Measurements from ENCODE around the gene MEF2A.

Gene MEF2A

DNA sequence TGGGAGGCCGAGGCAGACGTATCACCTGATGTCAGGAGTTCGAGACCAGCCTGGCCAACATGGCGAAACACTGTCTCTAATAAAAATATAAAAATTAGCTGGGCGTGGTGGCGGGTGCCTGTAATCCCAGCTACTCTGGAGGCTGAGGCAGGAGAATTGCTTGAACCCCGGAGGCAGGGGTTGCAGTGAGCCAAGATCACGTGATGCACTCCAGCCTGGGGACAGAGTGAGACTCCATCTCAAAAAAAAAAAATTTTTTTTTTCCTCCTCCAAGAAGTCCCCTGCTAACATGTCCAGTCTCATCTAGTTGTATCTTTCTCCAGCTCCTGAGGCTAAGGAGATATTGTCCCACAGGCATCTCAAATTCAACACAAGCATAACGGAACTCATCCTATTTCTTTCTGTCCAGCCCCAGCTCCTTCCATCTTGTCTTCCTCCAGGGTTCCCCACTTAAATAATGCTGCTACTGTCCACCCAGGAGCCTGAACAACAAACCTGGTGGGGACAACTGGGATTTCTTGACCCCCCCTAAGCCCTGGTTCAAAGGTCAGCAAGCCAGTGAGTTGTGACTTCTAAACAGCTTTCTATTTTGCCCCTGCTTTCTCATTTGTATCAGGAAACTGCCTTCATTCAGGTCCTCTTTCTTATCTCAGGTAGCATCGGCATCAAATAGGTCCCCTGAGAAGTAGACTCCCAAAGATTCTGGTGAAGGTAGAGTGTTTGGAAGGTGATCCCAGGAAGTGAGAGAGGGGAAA, 4.1 kb upstream of the MEF2A start:
- TF ChIP-seq Cebpa-rat (IDR thresholded peaks at IDR 0.05), result no peak
- no peaks in the 10 kb centered on the region for H3K27me3 ChIP-seq
- peak overlapping the region; percentile 87 for H3K4me2 ChIP-seq
- H3K9ac ChIP-seq, result no peak overlapping the region
- 0 out of 2 replicates have a peak overlapping the region, but pooled peaks have one; percentile 1 for H3K27ac ChIP-seq
- no peak overlapping the region for H3K4me3 ChIP-seq
- no peaks in the 10 kb centered on the region for H3K36me3 ChIP-seq
- H3K4me1 ChIP-seq, result peaks cover 34% of the 10 kb centered on the region
- H4K20me1 ChIP-seq, result peaks cover 2% of the 10 kb centered on the region
- no peaks in the 10 kb centered on the region for H3K9me3 ChIP-seq

DNA sequence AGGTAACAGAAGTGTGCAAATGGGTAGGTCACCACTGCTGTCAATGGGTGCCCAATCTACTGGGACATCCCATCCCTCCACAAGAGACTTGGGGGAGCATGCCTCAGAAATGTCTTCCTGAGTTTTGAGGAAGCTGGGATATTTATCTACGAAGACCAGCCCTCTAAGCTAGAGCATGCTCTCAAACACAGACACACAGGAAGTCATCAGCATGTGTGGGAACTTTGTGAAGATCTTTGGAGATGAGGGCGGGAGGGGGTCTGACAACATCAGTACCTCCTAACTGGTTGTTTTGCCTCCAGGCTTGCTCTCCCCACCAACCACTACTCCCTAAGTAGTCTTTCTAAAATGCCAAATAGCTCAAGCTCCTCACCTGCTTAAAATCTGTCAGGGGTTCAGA, 3.5 kb upstream of the MEF2A start:
- H3K4me3 ChIP-seq, result no peak overlapping the region
- H3K36me3 ChIP-seq, result no peaks in the 10 kb centered on the region
- H3K9me3 ChIP-seq, result no peaks in the 10 kb centered on the region
- no peak for TF ChIP-seq Cebpa-rat (IDR thresholded peaks at IDR 0.05)
- H3K27me3 ChIP-seq, result no peaks in the 10 kb centered on the region
- no peak overlapping the region for H3K9ac ChIP-seq
- H3K4me1 ChIP-seq, result peaks cover 33% of the 10 kb centered on the region
- H3K4me2 ChIP-seq, result peak overlapping the region; percentile 87
- H3K27ac ChIP-seq, result 0 out of 2 replicates have a peak overlapping the region, but pooled peaks have one; percentile 1
- H4K20me1 ChIP-seq, result peaks cover 8% of the 10 kb centered on the region

DNA sequence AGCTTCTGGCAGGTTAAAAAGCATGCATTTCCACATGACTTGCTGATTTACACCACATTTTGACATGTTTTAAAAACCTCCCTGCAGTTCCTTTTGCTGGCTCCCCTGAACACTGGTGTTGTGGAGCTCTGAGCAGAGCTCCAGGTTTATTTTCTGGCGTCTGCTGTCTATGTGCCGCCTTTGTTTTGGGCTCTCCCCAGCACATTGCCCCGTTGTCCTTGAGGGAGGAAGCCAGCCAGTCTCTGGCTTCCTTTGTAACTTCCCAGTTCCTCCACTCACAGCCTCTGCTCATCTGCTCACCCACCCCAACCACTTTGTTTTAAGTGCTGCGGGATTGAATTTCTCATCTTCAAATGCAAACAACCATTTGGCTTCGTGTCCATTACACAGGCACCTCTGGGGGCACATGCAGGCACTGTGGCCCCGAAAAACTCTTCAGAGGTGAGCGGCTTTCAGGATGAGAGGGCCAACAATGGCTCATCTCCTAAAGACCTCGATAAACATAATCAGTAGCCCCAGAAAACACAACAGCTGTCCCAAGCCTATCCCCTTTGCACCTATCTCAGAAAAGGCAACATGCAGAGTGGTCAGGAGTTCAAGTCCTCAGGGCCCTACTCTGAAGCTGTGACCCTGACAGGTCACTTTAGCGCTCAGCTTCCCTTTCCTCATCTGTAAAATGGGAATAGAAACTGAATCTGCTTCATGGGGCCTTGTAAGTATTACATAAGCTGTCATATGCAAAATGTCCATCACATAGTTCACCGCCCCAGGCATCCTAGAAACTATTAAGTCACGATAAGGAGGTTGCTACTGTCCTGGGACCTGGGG, 1.3 kb upstream of the MEF2A start:
- H3K9ac ChIP-seq, result peak overlapping the region; percentile 95

GRCh38 chr15:99565049-99565298, 810 bp upstream of the MEF2A start:
- H3K27me3 ChIP-seq, result no peaks in the 10 kb centered on the region
- H3K27ac ChIP-seq, result peak overlapping the region; percentile 98
- no peaks in the 10 kb centered on the region for H3K9me3 ChIP-seq
- H3K36me3 ChIP-seq, result no peaks in the 10 kb centered on the region
- peaks cover 54% of the 10 kb centered on the region for H3K4me1 ChIP-seq
- peaks cover 31% of the 10 kb centered on the region for H4K20me1 ChIP-seq
- H3K4me2 ChIP-seq, result peak overlapping the region; percentile 87
- TF ChIP-seq Cebpa-rat (IDR thresholded peaks at IDR 0.05), result no peak
- peak overlapping the region; percentile 95 for H3K9ac ChIP-seq
- peak overlapping the region; percentile 92 for H3K4me3 ChIP-seq

More for the DNA sequence above, 1.3 kb upstream of the MEF2A start:
- Histone ChIP-seq H3K27ac (peak overlapping the region; percentile 98), H4K20me1 (peaks cover 30% of the 10 kb centered on the region), H3K36me3 (no peaks in the 10 kb centered on the region), H3K4me2 (peak overlapping the region; percentile 87), H3K27me3 (no peaks in the 10 kb centered on the region), H3K9me3 (no peaks in the 10 kb centered on the region), H3K4me1 (peaks cover 54% of the 10 kb centered on the region), H3K4me3 (peak overlapping the region; percentile 92)
- no peak for TF ChIP-seq Cebpa-rat (IDR thresholded peaks at IDR 0.05)

DNA sequence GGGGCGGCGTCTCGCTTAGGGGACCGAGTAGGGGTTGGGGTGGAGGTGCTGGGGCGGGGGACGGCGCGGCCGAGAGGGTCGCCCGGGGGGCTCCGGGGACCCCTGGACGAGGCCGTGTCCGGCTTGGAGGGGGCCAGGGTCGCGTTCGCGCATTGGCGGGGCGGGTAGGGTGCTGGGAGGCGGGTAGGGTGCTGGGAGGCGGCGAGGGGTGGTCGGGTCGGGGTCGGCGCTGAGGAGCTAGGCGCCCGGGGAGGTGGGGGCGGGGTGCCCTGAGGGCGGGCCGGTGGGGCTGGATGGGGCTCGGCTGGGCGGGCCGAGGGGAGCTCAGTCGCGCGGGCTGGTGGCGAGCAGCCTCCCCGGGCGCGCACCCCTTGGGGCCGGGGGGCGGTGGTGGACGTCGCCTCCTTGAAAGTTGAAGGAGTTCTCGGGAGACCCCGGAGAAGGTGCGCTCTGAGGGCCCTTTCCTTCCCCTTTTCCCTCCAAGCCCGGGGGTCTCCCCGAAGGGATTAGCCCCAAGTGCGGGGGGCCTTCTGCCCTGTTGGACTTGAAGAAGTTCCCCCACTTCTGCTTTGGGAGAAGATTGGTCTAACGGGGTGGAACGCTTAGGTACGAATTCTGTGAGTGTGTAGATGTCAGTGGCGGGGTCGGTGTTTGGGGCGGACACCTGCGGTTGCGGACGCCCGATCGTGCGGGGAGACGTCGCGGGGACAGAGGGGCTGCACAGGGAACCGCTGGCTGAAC, 543 bp downstream of the MEF2A start:
- Histone ChIP-seq H3K4me2 (peak overlapping the region; percentile 87), H3K27me3 (no peaks in the 10 kb centered on the region), H3K4me3 (peak overlapping the region; percentile 92), H3K36me3 (peaks cover 11% of the 10 kb centered on the region; the same call in 1 of the 2 replicates), H3K4me1 (peaks cover 54% of the 10 kb centered on the region), H3K27ac (peak overlapping the region; percentile 98), H3K9ac (peak overlapping the region; percentile 95), H3K9me3 (peaks cover 10% of the 10 kb centered on the region; the same call in 1 of the 2 replicates), H4K20me1 (peaks cover 45% of the 10 kb centered on the region)
- TF ChIP-seq Cebpa-rat (IDR thresholded peaks at IDR 0.05), result no peak

DNA sequence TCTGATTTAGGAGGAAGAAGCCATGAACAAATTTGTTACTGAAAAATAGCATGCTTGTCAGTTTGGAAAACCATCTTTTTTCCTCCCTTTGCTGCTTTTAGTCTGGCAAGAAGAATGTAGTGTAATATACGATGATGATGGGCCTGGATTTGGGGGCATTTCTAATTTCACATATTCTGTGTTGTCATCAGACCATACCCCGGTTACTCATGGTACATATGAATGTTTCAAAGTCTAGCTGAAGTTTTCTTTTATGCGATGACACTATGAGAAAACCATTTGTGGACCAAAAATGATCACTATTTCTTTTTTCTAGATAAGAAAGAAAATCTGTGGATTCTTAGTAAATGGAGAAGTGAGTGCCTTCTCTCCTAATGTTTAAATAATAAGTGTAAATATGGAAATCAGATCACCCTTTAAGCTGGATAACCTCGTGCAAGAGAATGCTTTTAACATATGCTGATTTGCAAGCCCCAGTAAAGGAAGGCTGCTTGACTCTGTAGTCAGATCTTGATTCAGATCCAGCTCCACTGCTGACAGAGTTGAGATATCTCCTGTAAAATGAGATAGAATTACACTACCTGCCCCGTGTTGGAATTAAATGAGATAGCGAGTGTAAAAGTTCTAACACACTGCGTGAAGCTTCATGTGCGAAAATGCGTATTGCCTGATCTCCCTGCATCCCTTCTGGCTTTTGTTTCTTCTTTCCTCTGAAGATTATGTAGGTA, 3.0 kb downstream of the MEF2A start:
- H3K9ac ChIP-seq, result peak overlapping the region; percentile 95; the same call in 1 of the 2 replicates
- TF ChIP-seq Cebpa-rat (IDR thresholded peaks at IDR 0.05), result no peak
- peak overlapping the region; percentile 87 for H3K4me2 ChIP-seq
- H3K27ac ChIP-seq, result no peak overlapping the region
- peaks cover 69% of the 10 kb centered on the region for H4K20me1 ChIP-seq
- peaks cover 34% of the 10 kb centered on the region for H3K9me3 ChIP-seq
- peaks cover 36% of the 10 kb centered on the region for H3K36me3 ChIP-seq
- H3K27me3 ChIP-seq, result no peaks in the 10 kb centered on the region
- H3K4me1 ChIP-seq, result peaks cover 33% of the 10 kb centered on the region
- H3K4me3 ChIP-seq, result peak overlapping the region; percentile 92

GRCh38 chr15:99571299-99571698, 5.5 kb downstream of the MEF2A start:
- H3K9ac ChIP-seq, result no peak overlapping the region
- H3K27ac ChIP-seq, result no peak overlapping the region
- H4K20me1 ChIP-seq, result peaks cover 94% of the 10 kb centered on the region
- H3K4me1 ChIP-seq, result peaks cover 21% of the 10 kb centered on the region
- H3K4me2 ChIP-seq, result no peak overlapping the region
- TF ChIP-seq Cebpa-rat (IDR thresholded peaks at IDR 0.05), result no peak
- H3K9me3 ChIP-seq, result peaks cover 57% of the 10 kb centered on the region
- H3K27me3 ChIP-seq, result no peaks in the 10 kb centered on the region
- H3K36me3 ChIP-seq, result peaks cover 57% of the 10 kb centered on the region
- H3K4me3 ChIP-seq, result no peak overlapping the region

DNA sequence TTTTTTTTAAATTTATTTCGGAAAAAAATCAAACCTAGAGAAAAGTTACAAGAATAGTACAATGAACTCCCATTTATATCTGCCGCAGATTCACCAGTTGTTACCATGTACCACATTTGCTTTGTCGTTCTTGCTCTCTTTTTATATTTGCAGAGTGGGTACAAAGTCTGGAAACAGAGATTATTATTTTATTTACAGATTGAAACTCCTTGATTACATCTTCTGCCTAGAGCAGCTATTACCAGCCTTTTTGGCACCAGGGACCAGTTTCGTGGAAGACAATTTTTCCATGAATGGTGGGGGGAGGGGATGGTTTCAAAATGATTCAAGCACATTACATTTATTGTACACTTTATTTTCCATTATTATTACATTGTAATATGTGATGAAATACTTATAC, 8.3 kb downstream of the MEF2A start:
- H3K4me2 ChIP-seq, result no peak overlapping the region
- H3K4me1 ChIP-seq, result peaks cover 3% of the 10 kb centered on the region; the same call in 1 of the 2 replicates
- peaks cover 95% of the 10 kb centered on the region for H4K20me1 ChIP-seq
- H3K27ac ChIP-seq, result no peak overlapping the region
- no peak for TF ChIP-seq Cebpa-rat (IDR thresholded peaks at IDR 0.05)
- no peak overlapping the region for H3K4me3 ChIP-seq
- H3K9me3 ChIP-seq, result peaks cover 79% of the 10 kb centered on the region
- H3K36me3 ChIP-seq, result peaks cover 76% of the 10 kb centered on the region
- no peaks in the 10 kb centered on the region for H3K27me3 ChIP-seq
- no peak overlapping the region for H3K9ac ChIP-seq

DNA sequence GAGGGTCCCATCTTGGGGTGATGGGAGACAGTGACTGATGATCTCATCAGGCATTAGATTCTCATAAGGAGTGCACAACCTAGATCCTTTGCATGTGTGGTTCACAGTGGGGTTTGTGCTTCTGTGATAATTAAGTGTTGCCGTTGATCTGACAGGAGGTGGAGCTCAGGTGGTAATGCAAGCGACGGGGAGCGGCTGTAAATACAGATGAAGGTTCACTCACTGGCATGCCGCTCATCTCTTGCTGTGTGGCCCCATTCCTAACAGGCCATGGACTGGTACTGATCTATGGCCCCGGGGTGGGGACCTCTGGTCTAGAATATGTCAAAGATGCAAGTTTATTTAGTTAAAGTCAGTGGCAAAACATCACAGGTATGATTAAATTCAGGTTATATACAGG, 8.7 kb downstream of the MEF2A start:
- no peak for TF ChIP-seq Cebpa-rat (IDR thresholded peaks at IDR 0.05)
- Histone ChIP-seq H4K20me1 (peaks cover 95% of the 10 kb centered on the region), H3K27ac (no peak overlapping the region), H3K4me3 (no peak overlapping the region), H3K4me1 (no peaks in the 10 kb centered on the region), H3K9me3 (peaks cover 83% of the 10 kb centered on the region), H3K27me3 (no peaks in the 10 kb centered on the region), H3K36me3 (peaks cover 80% of the 10 kb centered on the region), H3K9ac (no peak overlapping the region), H3K4me2 (no peak overlapping the region)

Measured in BLaER1 (cell line).